Transverse colon (tissue), 4 donors: Measurements from ENCODE around the gene KCNQ2. TPM values are rescaled to one million over a fixed set of nuclear protein-coding genes. Genes with fewer than 3 reads are reported as not detected.

ENCODE experiments used
- DNase-seq: peaks from one replicate; pipeline ENCODE4 v3.0.0-alpha.2; 2019
- H3K27ac ChIP-seq, 4 donors: fragments of 200-600 bp; sonication (generic); 2 replicates each; pipeline ENCODE4 v1.5.1; 2016 to 2018; ENCODE audit warnings: inconsistent platforms in 4 of 4
- H3K27me3 ChIP-seq: fragments of 200-600 bp; sonication (generic); 2 replicates; pipeline ENCODE4 v1.5.1; 2017; ENCODE audit warnings: inconsistent platforms
- H3K36me3 ChIP-seq, 4 donors: fragments of 200-600 bp; sonication (generic); 2 replicates each; pipeline ENCODE4 v1.5.1; 2017 to 2019; ENCODE audit warnings: inconsistent platforms in 4 of 4
- H3K4me1 ChIP-seq, 4 donors: fragments of 200-600 bp; sonication (generic); 2 replicates each; pipeline ENCODE4 v1.5.1; 2017 to 2020; ENCODE audit warnings: inconsistent platforms in 4 of 4
- H3K4me3 ChIP-seq, 4 donors: fragments of 200-600 bp; sonication (generic); 1 replicate in 1 of 4; 2 replicates in 3 of 4; pipeline versions ENCODE4 v1.5.1 to v1.6.1; 2017 to 2019; ENCODE audit warnings: inconsistent platforms in 4 of 4
- H3K9me3 ChIP-seq, 2 donors: fragments of 200-600 bp; sonication (generic); 2 replicates each; pipeline ENCODE4 v1.5.1; 2017 to 2019; ENCODE audit warnings: inconsistent platforms in 2 of 2
- EP300 ChIP-seq: sonication (generic); formaldehyde crosslinking; IDR thresholded peaks from one replicate; pipeline ENCODE4 v1.6.1; 2017; ENCODE audit warnings: antibody characterized with exemption, low read depth
- POLR2A ChIP-seq: fragments of 450-650 bp; IDR thresholded peaks from one replicate; pipeline ENCODE4 v1.6.1; 2016; ENCODE audit warnings: antibody characterized with exemption, mild to moderate bottlenecking, moderate library complexity
- POLR2AphosphoS5 ChIP-seq, 3 donors: sonication (generic); formaldehyde crosslinking; IDR thresholded peaks; one replicate each; pipeline ENCODE4 v1.6.1; 2016; ENCODE audit warnings: antibody characterized with exemption in 3 of 3
- WGBS, 2 donors: methylation state at CpG; one replicate each; pipeline ENCODE4 v1.1.5; 2018; ENCODE audit warnings: low coverage in 1 of 2; 5-methylcytosine and 5-hydroxymethylcytosine counted together
- in situ Hi-C, 4 donors: fragments of 200-750 bp; cut with MboI; loops; one replicate each; pipeline versions ENCODE4 v1.15.0 to v1.15.1; 2017; ENCODE audit warnings: low sequenced_read_pairs in 3 of 4, low pct_ligation_motif_present in 1 of 4, low pct_unique_long_range_greater_than_20kb in 1 of 4
- intact Hi-C: fragments of 100-400 bp; cut with DNase I; formaldehyde crosslinking; loops from one replicate; pipeline ENCODE4 v1.15.1; 2023; ENCODE audit warnings: low total_unique reads
- total RNA-seq, 4 donors: library from RNA; depleted of rRNA; stranded (reverse); fragments of >200 nt; gene quantifications; one replicate each; pipeline ENCODE4 v1.1.0, GENCODE V29; 2016
- TF ChIP-seq, protein P1 (sequence below), 5 experiments: fragments of 200-600 bp in 3 of 5; fragments of 450-650 bp in 2 of 5; sonication (generic) in 3 of 5; IDR thresholded peaks; 1 replicate in 2 of 5; 2 replicates in 3 of 5; pipeline ENCODE4 v1.5.1; 2016 to 2017; ENCODE audit warnings: antibody characterized with exemption in 5 of 5, inconsistent platforms in 3 of 5, mild to moderate bottlenecking in 2 of 5, moderate library complexity in 1 of 5

KCNQ2 gene
- total RNA-seq, 4 donors from 2014 or later, result 0.32 to 0.41 (median 0.37) TPM; not detected in 1

DNA sequence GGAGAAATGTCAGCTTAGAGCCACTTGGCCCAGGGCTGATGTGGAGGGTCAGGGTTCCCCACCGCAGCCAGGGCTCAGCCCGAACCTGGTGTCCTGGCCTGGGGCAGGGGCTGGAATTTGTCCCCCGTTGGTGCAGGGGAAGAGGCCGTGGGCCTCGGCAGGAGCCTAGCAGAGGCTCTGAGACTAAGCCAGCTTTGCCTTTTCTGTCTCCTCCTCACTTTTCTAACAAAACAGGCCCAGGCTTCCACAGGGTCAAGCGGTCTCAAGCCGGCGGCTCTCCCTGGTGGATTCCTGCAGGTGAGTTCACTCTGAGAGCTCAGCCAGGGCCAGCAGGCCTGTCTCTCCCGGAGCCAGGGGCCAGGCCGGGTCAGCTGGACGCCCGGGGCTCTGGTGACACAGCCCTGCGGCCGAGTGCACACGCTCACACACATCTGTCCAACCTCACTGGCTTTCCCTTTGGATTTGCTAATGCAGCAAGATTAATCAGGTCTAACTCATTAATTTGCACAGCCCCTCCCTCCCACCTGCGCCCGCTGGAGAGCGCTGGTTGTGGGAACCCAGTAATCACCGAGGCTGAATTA, 108.4 kb downstream of the KCNQ2 start:
- H3K36me3 ChIP-seq, result no peaks in the 10 kb centered on the region
- no peak for TF ChIP-seq EP300
- no peak for TF ChIP-seq POLR2AphosphoS5 (IDR thresholded peaks at IDR 0.05)
- TF ChIP-seq POLR2A, result no peak
- TF ChIP-seq, protein P1, sequence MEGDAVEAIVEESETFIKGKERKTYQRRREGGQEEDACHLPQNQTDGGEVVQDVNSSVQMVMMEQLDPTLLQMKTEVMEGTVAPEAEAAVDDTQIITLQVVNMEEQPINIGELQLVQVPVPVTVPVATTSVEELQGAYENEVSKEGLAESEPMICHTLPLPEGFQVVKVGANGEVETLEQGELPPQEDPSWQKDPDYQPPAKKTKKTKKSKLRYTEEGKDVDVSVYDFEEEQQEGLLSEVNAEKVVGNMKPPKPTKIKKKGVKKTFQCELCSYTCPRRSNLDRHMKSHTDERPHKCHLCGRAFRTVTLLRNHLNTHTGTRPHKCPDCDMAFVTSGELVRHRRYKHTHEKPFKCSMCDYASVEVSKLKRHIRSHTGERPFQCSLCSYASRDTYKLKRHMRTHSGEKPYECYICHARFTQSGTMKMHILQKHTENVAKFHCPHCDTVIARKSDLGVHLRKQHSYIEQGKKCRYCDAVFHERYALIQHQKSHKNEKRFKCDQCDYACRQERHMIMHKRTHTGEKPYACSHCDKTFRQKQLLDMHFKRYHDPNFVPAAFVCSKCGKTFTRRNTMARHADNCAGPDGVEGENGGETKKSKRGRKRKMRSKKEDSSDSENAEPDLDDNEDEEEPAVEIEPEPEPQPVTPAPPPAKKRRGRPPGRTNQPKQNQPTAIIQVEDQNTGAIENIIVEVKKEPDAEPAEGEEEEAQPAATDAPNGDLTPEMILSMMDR (IDR thresholded peaks at IDR 0.05), result no peak
- no peak for DNase-seq
- H3K4me3 ChIP-seq, result no peak overlapping the region
- peaks cover 58% of the 10 kb centered on the region for H3K27me3 ChIP-seq
- no peaks in the 10 kb centered on the region for H3K9me3 ChIP-seq
- in situ Hi-C loops, result no loop called here
- peaks cover 0 to 6% (median 2%) of the 10 kb centered on the region in 4 donors for H3K4me1 ChIP-seq
- 81% methylated on average over 15 of the region's 19 CpGs; no CpG with 5 or more reads in 1 of the 2 donors for whole genome bisulfite sequencing, 2 donors
- H3K27ac ChIP-seq, result no peak overlapping the region
- intact Hi-C loops, result no loop called here

DNA sequence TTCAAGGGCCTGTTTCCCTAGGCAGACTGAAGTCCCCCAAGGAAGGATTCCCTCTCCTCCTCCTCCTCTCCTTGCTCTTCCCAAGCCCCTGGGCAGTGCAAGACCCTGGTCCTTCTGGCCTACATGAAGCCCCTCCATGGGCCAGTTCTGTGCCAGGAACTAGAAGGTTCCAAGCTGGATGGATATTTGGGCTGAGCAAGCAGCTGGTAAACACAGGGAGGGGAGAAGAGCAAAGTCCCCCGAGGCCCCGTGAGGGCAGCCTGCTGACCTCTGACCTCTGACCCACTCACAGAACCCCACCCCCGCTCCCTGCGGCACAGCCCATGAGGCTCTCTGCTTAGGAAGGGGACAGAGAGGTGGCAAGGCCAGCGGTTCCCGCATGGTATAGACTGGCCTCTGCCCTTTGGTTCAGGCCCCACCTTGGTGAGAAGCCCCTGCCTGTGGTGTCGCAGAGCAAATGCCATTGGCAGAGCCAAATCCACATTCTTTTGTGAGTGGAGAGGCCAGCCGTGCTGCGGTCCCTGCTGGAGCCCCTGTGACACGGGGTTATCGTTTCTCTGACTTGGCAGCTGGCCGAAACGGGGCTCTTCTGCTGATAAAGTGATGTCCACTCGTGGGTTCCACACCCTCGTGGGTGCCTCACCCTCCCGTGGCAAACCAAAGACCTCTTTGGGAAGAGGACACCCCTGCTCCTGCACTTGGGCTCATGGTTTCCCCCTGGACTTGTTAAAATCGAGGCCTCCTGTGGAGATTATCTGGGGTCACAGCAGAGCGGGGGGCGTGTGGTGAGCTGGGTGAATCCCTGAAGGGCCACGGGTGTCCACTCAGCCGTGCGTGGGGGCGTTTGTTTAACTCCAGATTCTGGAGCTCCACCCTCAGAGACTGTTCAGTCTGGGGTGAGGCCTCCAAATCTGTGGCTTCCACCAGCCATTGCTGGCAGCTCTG, 109.2 kb downstream of the KCNQ2 start:
- H3K27ac ChIP-seq, result no peak overlapping the region
- intact Hi-C loops (no loop called here), in situ Hi-C loops (no loop called here)
- peaks cover 66% of the 10 kb centered on the region for H3K27me3 ChIP-seq
- no peak for TF ChIP-seq EP300
- TF ChIP-seq, protein P1 (IDR thresholded peaks at IDR 0.05), result no peak
- TF ChIP-seq POLR2A, result no peak
- no peak for TF ChIP-seq POLR2AphosphoS5 (IDR thresholded peaks at IDR 0.05)
- H3K36me3 ChIP-seq, result no peaks in the 10 kb centered on the region
- DNase-seq, result no peak
- no peaks in the 10 kb centered on the region for H3K9me3 ChIP-seq
- no peak overlapping the region for H3K4me3 ChIP-seq
- H3K4me1 ChIP-seq, result peaks cover 0 to 6% (median 2%) of the 10 kb centered on the region in 4 donors
- WGBS, 2 donors, result 62% methylated on average over 18 of the region's 23 CpGs; no CpG with 5 or more reads in 1 of the 2 donors

DNA sequence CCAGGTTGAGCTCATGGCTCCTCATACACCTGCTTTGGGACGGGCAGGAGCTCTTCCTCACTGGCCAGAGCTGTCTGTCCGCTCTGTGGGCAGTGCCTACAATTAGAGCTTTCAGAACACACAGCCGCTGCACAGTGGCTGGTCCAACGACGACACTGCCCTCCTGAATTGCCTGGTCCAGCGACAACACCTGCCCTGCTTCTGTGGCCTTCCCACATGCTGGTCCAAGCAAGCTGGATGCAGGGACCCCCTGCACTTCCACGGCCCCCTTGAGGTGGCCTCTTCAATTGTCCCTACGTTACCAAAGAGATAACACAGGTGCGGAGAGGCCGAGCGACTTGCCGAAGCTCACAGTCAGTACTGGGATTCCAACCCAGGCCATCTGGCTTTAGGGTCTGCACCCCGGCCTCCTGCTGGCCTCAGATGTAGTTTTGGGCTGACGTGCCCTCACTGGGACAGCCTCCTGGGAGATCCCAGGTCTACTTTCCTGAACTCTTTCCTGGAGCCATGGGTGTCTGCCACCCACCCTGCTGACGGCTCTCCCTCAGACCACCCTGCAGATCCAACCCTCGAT, 109.9 kb downstream of the KCNQ2 start:
- Histone ChIP-seq H3K9me3 (no peaks in the 10 kb centered on the region), H3K36me3 (no peaks in the 10 kb centered on the region), H3K27ac (no peak overlapping the region), H3K4me1 (peaks cover 0 to 6% (median 2%) of the 10 kb centered on the region in 4 donors), H3K27me3 (peaks cover 72% of the 10 kb centered on the region), H3K4me3 (no peak overlapping the region)
- in situ Hi-C loops, result no loop called here
- TF ChIP-seq, protein P1 (IDR thresholded peaks at IDR 0.05), result no peak
- no peak for TF ChIP-seq POLR2AphosphoS5 (IDR thresholded peaks at IDR 0.05)
- TF ChIP-seq EP300, result no peak
- no peak for TF ChIP-seq POLR2A
- intact Hi-C loops, result no loop called here
- no peak for DNase-seq
- WGBS, 2 donors, result 57% methylated on average over 16 of the region's 16 CpGs; no CpG with 5 or more reads in 1 of the 2 donors
